Measurements from ENCODE around the gene GLRX3. TPM values are rescaled to one million over a fixed set of nuclear protein-coding genes. Genes with fewer than 3 reads are reported as not detected.

Gene GLRX3
- total RNA-seq, 1 donor from 2014 or later: 23.9 TPM

Other genes with a start within 250 kb of the GLRX3 start
- not detected for gene EBF3, start 172.1 kb upstream of the GLRX3 start, total RNA-seq
- 2.9 TPM for gene C10orf143, start 25.6 kb upstream of the GLRX3 start, total RNA-seq

Measured in left lobe of liver (tissue), 1 donor.